ENCODE results near the gene BRSK2.

BRSK2 gene

DNA sequence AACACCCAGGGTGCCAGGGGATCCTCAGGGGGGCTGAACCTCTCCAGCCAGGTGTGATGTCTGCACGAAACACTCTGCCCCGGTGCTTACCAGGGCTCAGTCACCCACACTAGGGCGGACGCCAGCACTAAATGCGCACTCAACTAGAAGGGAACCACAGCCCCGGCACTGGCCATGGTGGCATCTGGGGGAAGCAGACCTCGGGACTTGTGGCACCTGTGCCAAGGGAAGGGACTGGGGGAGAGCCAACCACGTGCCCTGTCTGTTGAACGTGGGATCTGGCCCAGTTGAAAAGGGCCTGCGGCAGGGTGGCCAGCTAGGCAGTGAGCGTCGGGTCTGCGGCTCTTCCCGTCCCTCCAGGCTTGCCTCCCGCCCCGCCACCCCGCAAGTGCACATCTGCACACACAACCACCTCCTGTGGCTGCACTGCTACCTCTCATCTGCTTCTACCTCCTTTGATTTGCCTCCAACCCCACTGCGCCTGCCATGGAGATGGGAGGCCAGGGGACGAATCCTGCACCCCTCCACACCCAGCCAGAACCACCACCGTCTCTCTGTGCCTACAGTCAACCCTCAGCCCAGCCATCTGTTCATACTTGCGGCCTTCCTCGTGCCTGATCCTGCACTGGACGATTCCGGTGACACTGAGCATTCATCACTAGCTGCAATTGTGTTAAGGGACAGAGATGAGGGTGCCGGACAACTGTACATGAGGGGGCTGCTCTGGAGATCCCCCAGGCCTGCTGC, 111.9 kb downstream of the BRSK2 start (continued):
- TF ChIP-seq ZNF266 (tag by site-specific recombination; IDR thresholded peaks at IDR 0.05; ENCODE audit: low read depth): no peak
- no peak for TF ChIP-seq ZEB2 (tag by site-specific recombination; IDR thresholded peaks at IDR 0.05)
- TF ChIP-seq, protein P1, sequence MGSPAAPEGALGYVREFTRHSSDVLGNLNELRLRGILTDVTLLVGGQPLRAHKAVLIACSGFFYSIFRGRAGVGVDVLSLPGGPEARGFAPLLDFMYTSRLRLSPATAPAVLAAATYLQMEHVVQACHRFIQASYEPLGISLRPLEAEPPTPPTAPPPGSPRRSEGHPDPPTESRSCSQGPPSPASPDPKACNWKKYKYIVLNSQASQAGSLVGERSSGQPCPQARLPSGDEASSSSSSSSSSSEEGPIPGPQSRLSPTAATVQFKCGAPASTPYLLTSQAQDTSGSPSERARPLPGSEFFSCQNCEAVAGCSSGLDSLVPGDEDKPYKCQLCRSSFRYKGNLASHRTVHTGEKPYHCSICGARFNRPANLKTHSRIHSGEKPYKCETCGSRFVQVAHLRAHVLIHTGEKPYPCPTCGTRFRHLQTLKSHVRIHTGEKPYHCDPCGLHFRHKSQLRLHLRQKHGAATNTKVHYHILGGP (tag by site-specific recombination; IDR thresholded peaks at IDR 0.05): no peak
- no peak for TF ChIP-seq ZNF138 (tag by site-specific recombination; IDR thresholded peaks at IDR 0.05; ENCODE audit: borderline replicate concordance)
- no peak for TF ChIP-seq MZF1 (tag by site-specific recombination; IDR thresholded peaks at IDR 0.05; ENCODE audit: borderline replicate concordance)

DNA sequence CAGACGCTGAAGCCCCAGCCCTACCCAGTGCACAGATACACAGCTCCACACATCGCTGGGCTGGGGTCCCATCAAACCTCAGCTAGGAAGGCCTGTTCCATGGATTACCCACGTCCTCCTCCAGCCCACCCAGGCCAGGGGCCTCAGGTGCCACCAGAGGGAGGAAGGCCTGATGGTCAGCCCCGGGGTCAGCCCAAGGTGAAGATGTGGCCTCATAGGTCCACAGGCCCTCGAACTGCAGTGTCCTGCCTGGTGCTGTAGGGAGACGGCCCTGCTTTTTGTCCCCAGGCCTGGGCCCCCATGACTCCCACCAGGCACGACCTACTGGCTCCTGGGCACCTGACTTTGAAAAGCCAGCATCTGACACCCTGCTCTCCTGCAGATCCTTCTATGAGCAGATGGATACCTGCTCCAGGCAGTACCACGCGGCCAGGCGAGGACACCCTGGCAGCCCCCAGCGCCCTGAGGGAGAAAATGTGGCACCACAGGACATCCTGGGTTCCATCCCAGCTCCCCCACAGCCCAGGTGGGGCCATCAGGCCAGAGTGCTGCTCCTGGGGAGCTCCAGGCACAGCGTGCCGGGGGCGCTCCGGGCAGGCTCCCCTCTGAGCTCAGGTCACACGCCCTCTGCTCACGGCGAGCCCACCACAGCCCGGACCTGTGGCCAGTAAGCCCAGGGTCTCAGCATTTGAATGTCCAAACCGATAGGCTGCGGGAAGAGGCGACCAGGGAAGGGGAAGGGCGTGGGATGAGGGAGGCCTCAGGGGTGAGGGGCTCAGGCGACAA, 112.6 kb downstream of the BRSK2 start:
- H3K27ac ChIP-seq (ENCODE audit: extremely low read depth, low read depth, low read length): no peak overlapping the region
- CTCF ChIA-PET: no interaction called here
- no peak for TF ChIP-seq ZNF558 (tag by site-specific recombination; IDR thresholded peaks at IDR 0.05)
- TF ChIP-seq KLF9 (tag by site-specific recombination; IDR thresholded peaks at IDR 0.05; ENCODE audit: low read depth): no peak
- no peak for TF ChIP-seq ZNF302 (tag by site-specific recombination; IDR thresholded peaks at IDR 0.05; ENCODE audit: low read depth)
- TF ChIP-seq SETDB1 (IDR thresholded peaks at IDR 0.05; ENCODE audit: insufficient read length, low read length): no peak
- no peak for TF ChIP-seq GLI2 (tag by site-specific recombination; IDR thresholded peaks at IDR 0.05; ENCODE audit: borderline replicate concordance, low read depth)
- no peak for TF ChIP-seq SCRT2 (tag by site-specific recombination; IDR thresholded peaks at IDR 0.05)
- TF ChIP-seq, protein P2, sequence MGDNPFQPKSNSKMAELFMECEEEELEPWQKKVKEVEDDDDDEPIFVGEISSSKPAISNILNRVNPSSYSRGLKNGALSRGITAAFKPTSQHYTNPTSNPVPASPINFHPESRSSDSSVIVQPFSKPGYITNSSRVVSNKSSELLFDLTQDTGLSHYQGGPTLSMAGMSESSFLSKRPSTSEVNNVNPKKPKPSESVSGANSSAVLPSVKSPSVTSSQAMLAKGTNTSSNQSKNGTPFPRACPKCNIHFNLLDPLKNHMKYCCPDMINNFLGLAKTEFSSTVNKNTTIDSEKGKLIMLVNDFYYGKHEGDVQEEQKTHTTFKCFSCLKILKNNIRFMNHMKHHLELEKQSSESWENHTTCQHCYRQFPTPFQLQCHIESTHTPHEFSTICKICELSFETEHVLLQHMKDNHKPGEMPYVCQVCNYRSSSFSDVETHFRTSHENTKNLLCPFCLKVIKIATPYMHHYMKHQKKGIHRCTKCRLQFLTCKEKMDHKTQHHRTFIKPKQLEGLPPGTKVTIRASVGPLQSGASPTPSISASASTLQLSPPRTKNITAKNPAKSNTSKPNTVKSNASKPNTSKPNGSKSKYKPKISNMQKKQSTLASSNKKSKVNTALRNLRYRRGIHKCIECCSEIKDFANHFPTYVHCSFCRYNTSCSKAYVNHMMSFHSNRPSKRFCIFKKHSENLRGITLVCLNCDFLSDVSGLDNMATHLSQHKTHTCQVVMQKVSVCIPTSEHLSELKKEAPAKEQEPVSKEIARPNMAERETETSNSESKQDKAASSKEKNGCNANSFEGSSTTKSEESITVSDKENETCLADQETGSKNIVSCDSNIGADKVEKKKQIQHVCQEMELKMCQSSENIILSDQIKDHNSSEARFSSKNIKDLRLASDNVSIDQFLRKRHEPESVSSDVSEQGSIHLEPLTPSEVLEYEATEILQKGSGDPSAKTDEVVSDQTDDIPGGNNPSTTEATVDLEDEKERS (tag by site-specific recombination; IDR thresholded peaks at IDR 0.05): no peak
- TF ChIP-seq FEZF1 (tag by site-specific recombination; IDR thresholded peaks at IDR 0.05): no peak
- no peak for TF ChIP-seq ZNF157 (tag by site-specific recombination; IDR thresholded peaks at IDR 0.05)
- no peak for TF ChIP-seq ZNF626 (tag by site-specific recombination; IDR thresholded peaks at IDR 0.05)
- TF ChIP-seq KLF7 (tag by site-specific recombination; IDR thresholded peaks at IDR 0.05; ENCODE audit: borderline replicate concordance): no peak
- TF ChIP-seq ZNF404 (tag by site-specific recombination; IDR thresholded peaks at IDR 0.05): no peak
- no peak for TF ChIP-seq BCL11A (tag by site-specific recombination; IDR thresholded peaks at IDR 0.05; ENCODE audit: low read depth)
- TF ChIP-seq ZNF585B (tag by site-specific recombination; IDR thresholded peaks at IDR 0.05): no peak
- POLR2A ChIA-PET: no interaction called here
- H3K4me3 ChIP-seq (ENCODE audit: low read depth, low read length): no peak overlapping the region
- no peaks in the 10 kb centered on the region for H3K9me3 ChIP-seq (ENCODE audit: control insufficient read depth, insufficient read depth, low read depth, low read length)
- H3K4me1 ChIP-seq (ENCODE audit: control insufficient read depth, insufficient read depth, low read length): no peaks in the 10 kb centered on the region
- H3K36me3 ChIP-seq (ENCODE audit: control insufficient read depth in 2 of 2, insufficient read depth in 1 of 2, low read length in 2 of 2): peaks cover 0 to 4% of the 10 kb centered on the region in 2 experiments; a peak in 1 of 3 replicates

Measured in HEK293 (cell line).